HG02763 (cell line): ENCODE results near the gene RGS9BP.
"Not testable (repeated sequence)": the region's sequence is repeated elsewhere in the genome, so short reads cannot be mapped to it uniquely, and the experiment has no call there.

Experiments used
- ATAC-seq: cut with Tn5 transposase; IDR thresholded peaks from one replicate; pipeline ENCODE4 v1.9.1; 2021; ENCODE audit warnings: mild to moderate bottlenecking, moderate library complexity; ENCODE audit not compliant: unreplicated experiment

RGS9BP gene

GRCh38 chr19:32671883-32672593 is 3.6 kb upstream of the RGS9BP start:
- no peak for ATAC-seq

- no peak for ATAC-seq
Observed at GRCh38 chr19:32672841-32673240, 2.8 kb upstream of the RGS9BP start.

GRCh38 chr19:32673573-32673972 is 2.1 kb upstream of the RGS9BP start:
- no peak for ATAC-seq

GRCh38 chr19:32674153-32674930 is 1.3 kb upstream of the RGS9BP start:
- ATAC-seq = no peak

- peak; percentile 98 for ATAC-seq
Observed at GRCh38 chr19:32674931-32675719, 523 bp upstream of the RGS9BP start, which contains the start of gene ANKRD27. ANKRD27 (minus strand) TSS chr19:32675180; CDS start chr19:32659015, 16,165 bp downstream.

- no peak for ATAC-seq
Observed at GRCh38 chr19:32676186-32676894, 692 bp downstream of the RGS9BP start.

GRCh38 chr19:32676895-32677359 is 1.3 kb downstream of the RGS9BP start:
- ATAC-seq = no peak

GRCh38 chr19:32677657-32678056 is 2.0 kb downstream of the RGS9BP start:
- no peak for ATAC-seq

- no peak for ATAC-seq
Observed at GRCh38 chr19:32680986-32681385, 5.3 kb downstream of the RGS9BP start.

- ATAC-seq = no peak
Observed at GRCh38 chr19:32682317-32682716, 6.7 kb downstream of the RGS9BP start.

- ATAC-seq = no peak
Observed at GRCh38 chr19:32686847-32687475, 11.3 kb downstream of the RGS9BP start.

- ATAC-seq = no peak
Observed at GRCh38 chr19:32687681-32688080, 12.0 kb downstream of the RGS9BP start.

- ATAC-seq = no peak
Observed at GRCh38 chr19:32688311-32688710, 12.7 kb downstream of the RGS9BP start.

GRCh38 chr19:32691291-32691951 is 15.8 kb downstream of the RGS9BP start, which contains the start of gene NUDT19:
NUDT19 (plus strand) TSS chr19:32691821; CDS start chr19:32691961, 140 bp downstream.
- ATAC-seq = peak; percentile 88

- peak; percentile 61 for ATAC-seq
Observed at GRCh38 chr19:32691952-32692726, 16.5 kb downstream of the RGS9BP start.

GRCh38 chr19:32692727-32693061 is 17.0 kb downstream of the RGS9BP start:
- no peak for ATAC-seq

GRCh38 chr19:32693151-32694108 is 17.8 kb downstream of the RGS9BP start:
- not testable (repeated sequence) for ATAC-seq

GRCh38 chr19:32694316-32694715 is 18.7 kb downstream of the RGS9BP start:
- not testable (repeated sequence) for ATAC-seq
